IMR-90 (cell line): ENCODE data around the gene TMTC2. TPM values are rescaled to one million over a fixed set of nuclear protein-coding genes. Genes with fewer than 3 reads are reported as not detected.

Source experiments
- ATAC-seq: fragments of 200-7000 bp; cut with Tn5 transposase; 2 replicates; pipeline ENCODE4 v1.9.1; 2020; ENCODE audit warnings: low read depth, mild to moderate bottlenecking, moderate library complexity
- BruUV-seq: library from RNA; stranded (reverse); fragments of 400-500 nt; replicated peaks from 2 replicates; lab custom pipeline; 2021; lab: Mats Ljungman, UMichigan
- CTCF ChIA-PET: fragments of 300-600 bp; formaldehyde crosslinking; extraction: SDS; loops from one replicate; lab custom pipeline; 2021; ENCODE audit warnings: antibody characterized with exemption; lab: Yijun Ruan, JAX
- POLR2A ChIA-PET: fragments of 300-600 bp; sonication (Branson Sonifier 250); formaldehyde crosslinking; loops from one replicate; lab custom pipeline; 2022; ENCODE audit warnings: antibody characterized with exemption; ENCODE audit not compliant: unreplicated experiment; lab: Charles Lee
- DNase-seq: peaks from one replicate; pipeline ENCODE4 v3.0.0; 2013
- H2AFZ ChIP-seq: replicated peaks from 2 replicates; pipeline ENCODE3; 2013; ENCODE audit warnings: low read length, mild to moderate bottlenecking; ENCODE audit not compliant: poor library complexity
- H2AK5ac ChIP-seq: 2 replicates; pipeline ENCODE4 v1.6.1; 2013; ENCODE audit warnings: low read depth, low read length, inconsistent platforms
- H2AK9ac ChIP-seq: replicated peaks from 2 replicates; pipeline ENCODE3; 2013; ENCODE audit warnings: mild to moderate bottlenecking, low read depth, low read length, moderate library complexity; ENCODE audit not compliant: poor library complexity
- H2BK120ac ChIP-seq: 2 replicates; pipeline ENCODE4 v1.6.1; 2013; ENCODE audit warnings: low read depth, low read length, inconsistent platforms
- H2BK15ac ChIP-seq: 3 replicates; pipeline ENCODE4 v1.6.1; 2013; ENCODE audit warnings: low read depth, low read length, inconsistent platforms
- H2BK20ac ChIP-seq: 2 replicates; pipeline ENCODE4 v1.6.1; 2013; ENCODE audit warnings: low read depth, mild to moderate bottlenecking, inconsistent platforms, low read length, moderate library complexity
- H2BK5ac ChIP-seq: 2 replicates; pipeline ENCODE4 v1.6.1; 2013; ENCODE audit warnings: mild to moderate bottlenecking, low read depth, low read length, inconsistent platforms; ENCODE audit not compliant: poor library complexity, severe bottlenecking
- H3K14ac ChIP-seq: replicated peaks from 2 replicates; pipeline ENCODE4 v1.6.1; 2013; ENCODE audit warnings: low read depth, low read length, inconsistent platforms
- H3K18ac ChIP-seq: 2 replicates; pipeline ENCODE4 v1.6.1; 2013; ENCODE audit warnings: low read depth, low read length, control low read depth
- H3K23ac ChIP-seq: 2 replicates; pipeline ENCODE4 v1.6.1; 2013; ENCODE audit warnings: low read depth, low read length, inconsistent platforms
- H3K27ac ChIP-seq: 2 replicates; pipeline ENCODE4 v1.5.1; 2013; ENCODE audit warnings: mild to moderate bottlenecking, control low read depth, low read length; ENCODE audit not compliant: insufficient read depth
- H3K27me3 ChIP-seq: 2 replicates; pipeline ENCODE4 v1.6.1; 2013; ENCODE audit warnings: low read length; ENCODE audit not compliant: control insufficient read depth, insufficient read depth
- H3K36me3 ChIP-seq: 2 replicates; pipeline ENCODE4 v1.6.1; 2013; ENCODE audit warnings: low read length, mixed read lengths; ENCODE audit not compliant: control insufficient read depth, insufficient read depth
- H3K4ac ChIP-seq: 2 replicates; pipeline ENCODE4 v1.6.1; 2013; ENCODE audit warnings: low read depth, low read length, inconsistent platforms
- H3K4me1 ChIP-seq: 2 replicates; pipeline ENCODE4 v1.6.1; 2013; ENCODE audit warnings: low read length, mixed read lengths; ENCODE audit not compliant: control insufficient read depth, insufficient read depth
- H3K4me2 ChIP-seq: 2 replicates; pipeline ENCODE4 v1.6.1; 2013; ENCODE audit warnings: low read depth, mild to moderate bottlenecking, control low read depth, low read length, moderate library complexity
- H3K4me3 ChIP-seq: 2 replicates; pipeline ENCODE4 v1.5.1; 2013; ENCODE audit warnings: low read depth, mild to moderate bottlenecking, control low read depth, low read length, moderate library complexity; ENCODE audit not compliant: insufficient read depth
- H3K56ac ChIP-seq: 2 replicates; pipeline ENCODE4 v1.6.1; 2013; ENCODE audit warnings: low read length, inconsistent platforms; ENCODE audit not compliant: insufficient read depth; ENCODE audit errors: extremely low read depth
- H3K79me1 ChIP-seq, 2 experiments: 2 replicates each; pipeline ENCODE4 v1.6.1; 2013; ENCODE audit warnings: low read length in 2 of 2, inconsistent platforms in 1 of 2, low read depth in 1 of 2
- H3K9ac ChIP-seq: 2 replicates; pipeline ENCODE4 v1.6.1; 2013; ENCODE audit warnings: low read depth, low read length, control low read depth
- H3K9me1 ChIP-seq: 2 replicates; pipeline ENCODE4 v1.6.1; 2013; ENCODE audit warnings: low read length, inconsistent platforms; ENCODE audit not compliant: insufficient read depth
- H3K9me3 ChIP-seq: 2 replicates; pipeline ENCODE4 v1.6.1; 2013; ENCODE audit warnings: low read length; ENCODE audit not compliant: control insufficient read depth, insufficient read depth
- H4K20me1 ChIP-seq: 2 replicates; pipeline ENCODE4 v1.6.1; 2013; ENCODE audit warnings: low read length, inconsistent platforms; ENCODE audit not compliant: insufficient read depth
- H4K5ac ChIP-seq: 2 replicates; pipeline ENCODE4 v1.6.1; 2013; ENCODE audit warnings: mild to moderate bottlenecking, low read depth, low read length, control low read depth
- H4K8ac ChIP-seq, 2 experiments: 2 replicates each; pipeline ENCODE4 v1.6.1; 2013; ENCODE audit warnings: low read depth in 2 of 2, low read length in 2 of 2, control low read depth in 1 of 2, inconsistent platforms in 1 of 2
- H4K91ac ChIP-seq: 2 replicates; pipeline ENCODE4 v1.6.1; 2013; ENCODE audit warnings: low read depth, low read length, inconsistent platforms; ENCODE audit not compliant: insufficient read depth
- BHLHE40 ChIP-seq: fragments of 150-350 bp; IDR thresholded peaks from 2 replicates; pipeline ENCODE4 v1.6.1; 2016; ENCODE audit warnings: mild to moderate bottlenecking, low read depth, low read length
- CEBPB ChIP-seq: IDR thresholded peaks from 2 replicates; pipeline ENCODE4 v1.6.1; 2012; ENCODE audit warnings: low read depth, low read length, improper control_type of control experiment
- CHD1 ChIP-seq: IDR thresholded peaks from 2 replicates; pipeline ENCODE4 v1.6.1; 2012; ENCODE audit warnings: low read depth, low read length, improper control_type of control experiment
- FOS ChIP-seq: fragments of 150-350 bp; IDR thresholded peaks from 2 replicates; pipeline ENCODE4 v1.6.1; 2016; ENCODE audit warnings: low read depth, low read length
- MAFK ChIP-seq: IDR thresholded peaks from 2 replicates; pipeline ENCODE4 v1.6.1; 2012; ENCODE audit warnings: low read depth, low read length, improper control_type of control experiment
- MAZ ChIP-seq: IDR thresholded peaks from 2 replicates; pipeline ENCODE4 v1.6.1; 2012; ENCODE audit warnings: low read depth, mild to moderate bottlenecking, low read length, improper control_type of control experiment, moderate library complexity, borderline replicate concordance
- MXI1 ChIP-seq: IDR thresholded peaks from 2 replicates; pipeline ENCODE4 v1.6.1; 2012; ENCODE audit warnings: low read depth, mild to moderate bottlenecking, low read length, moderate library complexity, borderline replicate concordance
- NFE2L2 ChIP-seq: fragments of 150-350 bp; IDR thresholded peaks from 2 replicates; pipeline ENCODE4 v1.6.1; 2016; ENCODE audit warnings: low read depth, mild to moderate bottlenecking, low read length
- POLR2A ChIP-seq: IDR thresholded peaks from 2 replicates; pipeline ENCODE4 v1.6.1; 2012; ENCODE audit warnings: mild to moderate bottlenecking, low read depth, low read length
- RAD21 ChIP-seq: IDR thresholded peaks from 2 replicates; pipeline ENCODE4 v1.6.1; 2012; ENCODE audit warnings: low read length, improper control_type of control experiment
- RCOR1 ChIP-seq: IDR thresholded peaks from 2 replicates; pipeline ENCODE4 v1.6.1; 2012; ENCODE audit warnings: mild to moderate bottlenecking, low read length, improper control_type of control experiment; ENCODE audit not compliant: insufficient replicate concordance
- RFX5 ChIP-seq: IDR thresholded peaks from 2 replicates; pipeline ENCODE4 v1.8.0; 2012; ENCODE audit warnings: low read depth, mild to moderate bottlenecking, low read length, moderate library complexity
- SMC3 ChIP-seq: fragments of 150-350 bp; IDR thresholded peaks from 2 replicates; pipeline ENCODE4 v1.6.1; 2016; ENCODE audit warnings: low read depth, mild to moderate bottlenecking, antibody characterized with exemption, low read length, moderate library complexity
- WGBS, 2 experiments: methylation state at CpG; one replicate each; pipeline versions ENCODE4 v1.1.5 to v1.1.7; 2013; ENCODE audit warnings: missing lambda C conversion rate in 2 of 2; ENCODE audit not compliant: insufficient read length in 1 of 2; ENCODE audit errors: extremely low coverage in 2 of 2; 5-methylcytosine and 5-hydroxymethylcytosine counted together
- dilution Hi-C: fragments of 300-500 bp; cut with HindIII; formaldehyde crosslinking; loops from one replicate; pipeline ENCODE4 v1.14.3; 2018; ENCODE audit warnings: low sequenced_read_pairs; ENCODE audit not compliant: unreplicated experiment
- in situ Hi-C: fragments of 300-500 bp; cut with MboI; formaldehyde crosslinking; loops from 3 replicates; pipeline ENCODE4 v1.14.3; 2019; ENCODE audit warnings: low sequenced_read_pairs, inconsistent platforms, mixed read lengths
- intact Hi-C: fragments of 100-400 bp; cut with micrococcal nuclease; formaldehyde crosslinking; loops from 2 replicates; pipeline ENCODE4 v1.10.0; 2022
- polyA plus RNA-seq, 3 experiments: library from polyadenylated mRNA; depleted of rRNA; stranded (reverse); fragments of >200 nt; gene quantifications; 2 replicates each; pipeline ENCODE4 v1.2.3, GENCODE V29; 2012; ENCODE audit warnings: low replicate concordance in 1 of 3
- total RNA-seq: library from RNA; depleted of rRNA; stranded (reverse); fragments of >200 nt; gene quantifications from 2 replicates; pipeline ENCODE4 v1.2.3, GENCODE V29; 2012
- TF ChIP-seq, protein P1 (sequence below): fragments of 150-350 bp; IDR thresholded peaks from 2 replicates; pipeline ENCODE4 v1.6.1; 2017; ENCODE audit warnings: mild to moderate bottlenecking, antibody characterized with exemption, low read length, low read depth
- TF ChIP-seq, protein P2 (sequence below): fragments of 150-350 bp; IDR thresholded peaks from 2 replicates; pipeline ENCODE4 v1.6.1; 2016; ENCODE audit warnings: low read depth, mild to moderate bottlenecking, low read length, moderate library complexity, borderline replicate concordance
- TF ChIP-seq, protein P3 (sequence below): conservative IDR thresholded peaks from 2 replicates; pipeline ENCODE4 v1.5.1; 2012; ENCODE audit warnings: mild to moderate bottlenecking, low read depth, low read length, improper control_type of control experiment

The TMTC2 gene
- total and polyA plus RNA-seq, 2 of the 4 experiments (the other 2 are of a cell fraction) = 0.56 to 1.4 TPM

- Histone ChIP-seq H2BK5ac (no peak overlapping the region), H3K14ac (no peak overlapping the region), H3K27ac (no peak overlapping the region), H2AFZ (no peak overlapping the region), H3K36me3 (no peaks in the 10 kb centered on the region), H3K9me3 (no peaks in the 10 kb centered on the region), H4K91ac (no peak overlapping the region), H3K79me1 (no peaks in the 10 kb centered on the region), H2AK9ac (no peak overlapping the region), H3K56ac (no peak overlapping the region), H4K5ac (no peak overlapping the region), H3K4ac (no peak overlapping the region), H3K4me3 (no peak overlapping the region), H3K4me1 (no peaks in the 10 kb centered on the region), H4K20me1 (no peaks in the 10 kb centered on the region), H2BK15ac (no peak overlapping the region), H3K23ac (no peak overlapping the region), H3K9me1 (no peaks in the 10 kb centered on the region), H2AK5ac (no peak overlapping the region), H3K27me3 (no peaks in the 10 kb centered on the region), H3K4me2 (no peak overlapping the region), H3K9ac (no peak overlapping the region), H2BK120ac (no peak overlapping the region), H2BK20ac (no peak overlapping the region), H4K8ac (no peak overlapping the region), H3K18ac (no peak overlapping the region)
- ATAC-seq = no peak
- intact Hi-C loops = no loop called here
- 71% methylated on average over 1 of the region's 5 CpGs; no CpG with 5 or more reads in 1 of the 2 experiments for WGBS, 2 experiments
- in situ Hi-C loops = no loop called here
- BruUV-seq = no TSS peak
- DNase-seq = no peak
- POLR2A ChIA-PET = no interaction called here
- TF ChIP-seq RAD21 = no peak
- no peak for TF ChIP-seq MXI1
- TF ChIP-seq, protein P1, sequence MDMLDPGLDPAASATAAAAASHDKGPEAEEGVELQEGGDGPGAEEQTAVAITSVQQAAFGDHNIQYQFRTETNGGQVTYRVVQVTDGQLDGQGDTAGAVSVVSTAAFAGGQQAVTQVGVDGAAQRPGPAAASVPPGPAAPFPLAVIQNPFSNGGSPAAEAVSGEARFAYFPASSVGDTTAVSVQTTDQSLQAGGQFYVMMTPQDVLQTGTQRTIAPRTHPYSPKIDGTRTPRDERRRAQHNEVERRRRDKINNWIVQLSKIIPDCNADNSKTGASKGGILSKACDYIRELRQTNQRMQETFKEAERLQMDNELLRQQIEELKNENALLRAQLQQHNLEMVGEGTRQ = no peak
- TF ChIP-seq CHD1 = no peak
- no peak for TF ChIP-seq POLR2A
- no peak for TF ChIP-seq MAFK
- no peak for TF ChIP-seq RCOR1
- no peak for TF ChIP-seq FOS
- no peak for TF ChIP-seq BHLHE40
- no peak for TF ChIP-seq RFX5
- TF ChIP-seq SMC3 = no peak
- TF ChIP-seq, protein P2, sequence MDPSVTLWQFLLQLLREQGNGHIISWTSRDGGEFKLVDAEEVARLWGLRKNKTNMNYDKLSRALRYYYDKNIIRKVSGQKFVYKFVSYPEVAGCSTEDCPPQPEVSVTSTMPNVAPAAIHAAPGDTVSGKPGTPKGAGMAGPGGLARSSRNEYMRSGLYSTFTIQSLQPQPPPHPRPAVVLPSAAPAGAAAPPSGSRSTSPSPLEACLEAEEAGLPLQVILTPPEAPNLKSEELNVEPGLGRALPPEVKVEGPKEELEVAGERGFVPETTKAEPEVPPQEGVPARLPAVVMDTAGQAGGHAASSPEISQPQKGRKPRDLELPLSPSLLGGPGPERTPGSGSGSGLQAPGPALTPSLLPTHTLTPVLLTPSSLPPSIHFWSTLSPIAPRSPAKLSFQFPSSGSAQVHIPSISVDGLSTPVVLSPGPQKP = no peak
- TF ChIP-seq, protein P3, sequence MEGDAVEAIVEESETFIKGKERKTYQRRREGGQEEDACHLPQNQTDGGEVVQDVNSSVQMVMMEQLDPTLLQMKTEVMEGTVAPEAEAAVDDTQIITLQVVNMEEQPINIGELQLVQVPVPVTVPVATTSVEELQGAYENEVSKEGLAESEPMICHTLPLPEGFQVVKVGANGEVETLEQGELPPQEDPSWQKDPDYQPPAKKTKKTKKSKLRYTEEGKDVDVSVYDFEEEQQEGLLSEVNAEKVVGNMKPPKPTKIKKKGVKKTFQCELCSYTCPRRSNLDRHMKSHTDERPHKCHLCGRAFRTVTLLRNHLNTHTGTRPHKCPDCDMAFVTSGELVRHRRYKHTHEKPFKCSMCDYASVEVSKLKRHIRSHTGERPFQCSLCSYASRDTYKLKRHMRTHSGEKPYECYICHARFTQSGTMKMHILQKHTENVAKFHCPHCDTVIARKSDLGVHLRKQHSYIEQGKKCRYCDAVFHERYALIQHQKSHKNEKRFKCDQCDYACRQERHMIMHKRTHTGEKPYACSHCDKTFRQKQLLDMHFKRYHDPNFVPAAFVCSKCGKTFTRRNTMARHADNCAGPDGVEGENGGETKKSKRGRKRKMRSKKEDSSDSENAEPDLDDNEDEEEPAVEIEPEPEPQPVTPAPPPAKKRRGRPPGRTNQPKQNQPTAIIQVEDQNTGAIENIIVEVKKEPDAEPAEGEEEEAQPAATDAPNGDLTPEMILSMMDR = no peak
- TF ChIP-seq CEBPB = no peak
- TF ChIP-seq MAZ = no peak
- TF ChIP-seq NFE2L2 = no peak
- CTCF ChIA-PET = no interaction called here
- dilution Hi-C loops = no loop called here
Observed at GRCh38 chr12:82893896-82894295, 207.2 kb downstream of the TMTC2 start.
